ENCODE measurements around the gene EEFSEC.

Gene EEFSEC

GRCh38 chr3:128273109-128273840 lies 120.0 kb downstream of the EEFSEC start:
- DNase-seq = no peak
- no peak for ATAC-seq

DNA sequence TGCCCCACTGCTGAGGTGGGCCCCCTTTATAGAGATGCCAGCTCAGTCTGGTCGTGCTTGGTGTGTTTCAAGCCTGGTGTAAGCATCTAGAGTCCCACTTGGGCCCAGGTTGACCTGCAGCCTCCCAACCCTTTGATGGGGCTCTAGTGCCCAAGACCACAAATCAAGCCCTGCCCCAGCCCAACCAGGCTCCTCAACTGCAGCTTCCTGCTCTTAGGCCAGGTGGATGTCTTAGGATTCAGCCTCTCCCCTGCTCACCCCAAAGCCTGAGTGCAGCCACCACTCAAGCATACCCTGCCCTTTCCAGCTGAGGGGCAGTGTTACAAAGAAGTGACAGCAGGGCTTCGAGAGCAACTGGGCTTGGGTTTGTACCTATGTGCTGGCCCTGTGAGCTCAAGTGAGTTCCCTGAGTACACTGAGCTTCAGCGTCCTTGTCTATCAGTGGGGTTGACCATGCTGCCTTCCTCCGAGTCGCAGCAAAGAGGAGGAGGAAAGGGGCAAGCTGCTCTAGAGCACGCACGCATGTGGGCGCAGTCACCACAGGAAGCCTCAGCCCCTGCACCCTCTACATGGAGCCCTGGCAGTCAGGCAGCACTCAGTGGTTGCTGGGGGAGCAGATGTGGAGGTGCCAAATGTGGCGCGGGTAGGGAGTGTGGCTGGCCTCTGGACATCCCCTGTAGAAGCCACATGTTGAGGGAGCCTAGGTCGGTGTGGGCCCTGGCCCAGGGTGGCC lies 120.7 kb downstream of the EEFSEC start:
- ATAC-seq (no peak), DNase-seq (no peak)

- DNase-seq (no peak), ATAC-seq (no peak)
These were observed 121.6 kb downstream of the EEFSEC start for GRCh38 chr3:128274837-128275236.

GRCh38 chr3:128275316-128276145 lies 122.2 kb downstream of the EEFSEC start:
- no peak for DNase-seq

DNA sequence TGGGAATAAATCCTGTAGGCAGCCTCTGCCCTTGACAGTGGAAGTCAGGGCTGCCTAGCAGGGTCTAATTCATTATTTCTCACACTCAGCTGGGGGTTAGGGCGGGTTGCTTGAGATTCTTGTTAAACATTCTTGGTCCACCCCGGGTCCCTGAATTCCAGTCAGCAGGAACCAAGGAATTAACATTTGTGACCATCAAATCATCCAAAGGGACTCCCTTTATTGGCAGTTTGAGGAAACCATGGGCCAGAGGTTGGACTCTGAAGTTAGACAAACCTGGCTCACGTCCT lies 122.8 kb downstream of the EEFSEC start:
- DNase-seq (no peak), ATAC-seq (no peak)

More at GRCh38 chr3:128275316-128276145, 122.2 kb downstream of the EEFSEC start:
- no peak for ATAC-seq

DNA sequence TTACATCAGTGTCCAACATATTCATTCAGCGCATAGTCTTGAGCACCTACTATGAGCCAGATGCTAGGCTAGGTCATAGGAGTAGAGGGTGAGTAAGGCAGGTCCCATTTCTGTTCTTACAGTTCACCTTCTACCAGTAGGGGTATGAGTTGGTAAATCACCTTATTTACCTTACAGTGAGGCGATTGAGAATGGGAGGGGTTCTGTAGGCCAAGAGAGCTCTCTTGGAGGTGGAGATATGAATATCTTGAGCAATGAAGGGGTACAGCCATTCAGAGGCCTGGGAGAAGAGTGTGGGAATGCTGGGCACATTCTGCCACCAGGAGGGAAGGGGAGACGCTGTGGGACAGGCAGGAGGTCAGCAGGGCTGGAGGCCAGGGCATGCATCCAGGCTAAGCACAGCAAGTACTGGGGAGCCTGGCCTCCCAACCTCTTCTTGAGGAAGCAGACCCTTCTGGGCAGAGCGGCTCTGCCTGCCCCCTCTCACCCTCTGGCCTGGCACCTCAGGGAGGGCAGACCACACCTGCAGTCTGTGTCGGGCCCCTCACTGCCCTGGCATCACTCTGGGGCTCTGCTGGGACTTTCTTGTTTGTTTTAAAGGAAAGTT lies 123.4 kb downstream of the EEFSEC start:
- ATAC-seq (no peak), DNase-seq (no peak)

- ATAC-seq (no peak), DNase-seq (no peak)
These were observed 124.2 kb downstream of the EEFSEC start for GRCh38 chr3:128277378-128278069.

DNA sequence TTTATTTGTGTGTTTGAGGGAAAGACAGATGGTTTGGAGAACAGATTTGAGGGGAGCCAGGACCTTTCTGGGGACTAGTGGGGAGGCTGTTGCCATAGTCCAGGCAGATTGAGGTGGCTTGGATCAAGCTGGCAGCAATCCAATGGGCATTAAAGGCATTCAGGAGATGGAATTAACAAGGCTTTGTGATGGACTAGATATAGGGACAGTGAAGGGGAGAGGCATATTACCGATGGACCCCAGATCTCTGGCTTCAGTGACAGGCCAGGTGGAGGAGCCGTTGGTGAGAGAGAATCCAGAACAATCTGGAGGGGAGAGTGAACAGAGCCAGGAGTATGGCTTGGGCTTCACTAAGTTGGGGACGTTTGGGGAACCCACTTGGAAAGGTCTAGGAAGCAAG lies 124.8 kb downstream of the EEFSEC start:
- ATAC-seq (no peak), DNase-seq (no peak)

DNA sequence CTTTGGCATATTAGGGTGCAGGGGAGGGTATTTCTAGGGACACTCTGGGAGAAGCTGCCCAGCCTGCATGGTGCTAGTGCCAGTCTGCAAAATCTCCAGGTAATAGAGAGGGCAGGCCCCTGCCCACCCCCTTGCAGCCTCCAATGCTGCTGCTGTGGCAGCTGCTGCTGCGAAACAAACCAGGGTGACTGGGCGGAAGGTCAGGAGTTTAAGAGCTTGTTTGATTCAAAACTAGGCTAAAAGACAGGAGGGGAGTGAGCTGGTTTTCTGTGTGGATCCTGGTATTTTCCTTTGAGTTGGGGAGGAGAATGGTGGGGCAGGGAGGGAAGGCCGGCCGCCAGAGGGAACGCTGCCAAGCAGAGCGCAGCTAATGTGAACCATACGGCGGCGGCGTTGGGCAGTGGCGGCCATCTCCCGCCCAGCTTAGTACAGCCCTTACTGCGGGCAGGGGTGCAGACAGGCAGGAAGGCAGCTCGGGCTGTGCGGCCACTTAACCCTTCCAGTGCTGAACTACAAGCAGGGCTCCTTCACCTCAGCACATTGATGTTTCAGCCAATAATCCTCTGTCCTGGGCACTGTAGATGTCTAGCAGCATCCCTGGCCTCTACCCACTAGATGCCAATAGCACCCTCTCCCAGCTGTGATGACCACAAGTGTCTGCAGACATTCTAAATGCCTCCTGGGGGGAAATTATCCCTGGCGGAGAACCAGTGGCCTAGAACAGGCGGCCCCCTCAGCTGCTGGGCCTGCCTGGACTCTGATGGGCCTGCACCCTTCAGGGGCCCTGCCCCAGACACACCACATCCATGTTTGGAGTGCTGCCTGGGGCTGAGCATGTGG lies 125.7 kb downstream of the EEFSEC start:
- ATAC-seq (no peak), DNase-seq (no peak)

GRCh38 chr3:128279601-128279880 lies 126.3 kb downstream of the EEFSEC start:
- no peak for DNase-seq
- no peak for ATAC-seq

- no peak for ATAC-seq
These were observed 127.3 kb downstream of the EEFSEC start for GRCh38 chr3:128280481-128281052.

DNA sequence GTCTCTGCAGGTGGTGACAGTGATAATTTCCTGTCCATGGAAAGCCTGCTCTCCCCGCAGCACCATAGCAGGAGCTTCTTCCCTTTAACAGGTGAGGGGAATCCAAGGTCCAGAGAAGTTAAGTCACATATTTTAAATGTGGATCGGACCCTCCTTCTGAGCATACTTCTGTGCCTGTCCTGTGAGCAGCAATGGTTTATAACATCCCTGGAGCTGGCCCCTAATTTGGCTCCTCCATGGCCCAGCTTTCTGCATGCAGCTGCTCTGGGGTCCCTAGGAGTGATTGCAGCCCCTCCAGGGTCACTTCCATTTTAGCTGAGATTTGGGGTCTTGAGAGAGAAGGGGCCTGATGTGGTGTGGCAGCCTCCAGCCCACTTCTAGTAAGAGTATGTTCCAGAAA lies 127.8 kb downstream of the EEFSEC start:
- ATAC-seq (no peak), DNase-seq (no peak)

More at GRCh38 chr3:128280481-128281052, 127.3 kb downstream of the EEFSEC start:
- no peak for DNase-seq

- no peak for DNase-seq
- ATAC-seq = no peak
These were observed 128.4 kb downstream of the EEFSEC start for GRCh38 chr3:128281461-128282367.

DNA sequence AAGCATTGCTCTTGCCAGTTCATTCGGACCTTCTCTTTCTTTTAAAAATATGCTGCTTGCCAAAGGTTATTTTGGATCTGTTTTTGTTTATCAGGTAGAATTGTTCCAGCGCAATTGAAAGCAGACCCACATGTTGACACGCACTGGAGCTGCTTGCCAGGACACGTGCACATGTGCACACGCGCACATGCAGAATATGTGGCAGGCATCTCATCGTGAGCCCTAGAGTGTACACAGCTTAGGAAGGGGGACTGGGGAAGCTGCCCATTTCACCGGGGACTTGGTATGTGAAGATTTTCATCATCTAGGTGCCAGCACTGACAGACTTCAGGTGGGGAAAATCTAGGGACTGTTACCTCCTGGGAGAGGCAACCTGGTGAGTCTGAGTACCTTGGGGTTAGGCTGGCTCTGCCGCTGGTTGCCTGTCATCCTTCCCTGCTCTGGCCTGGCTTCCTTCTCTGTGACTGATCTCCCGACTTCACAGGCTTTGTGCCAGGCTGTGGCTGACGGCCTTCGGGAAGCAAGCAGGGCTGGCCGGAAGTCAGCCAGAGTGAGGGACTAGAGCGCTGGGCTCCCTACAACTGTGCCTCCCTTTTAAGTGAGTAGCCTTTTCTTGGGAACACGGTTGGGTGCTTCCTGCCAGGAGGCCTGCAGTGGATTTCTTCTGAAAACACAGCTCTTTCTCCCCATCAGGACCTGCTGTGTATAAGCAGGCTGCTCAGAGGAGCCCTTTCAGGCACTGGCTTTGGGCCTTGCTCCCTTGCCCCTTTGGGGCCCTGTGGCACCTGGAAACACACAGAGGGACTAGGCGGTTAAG lies 129.3 kb downstream of the EEFSEC start:
- ATAC-seq (no peak), DNase-seq (no peak)

DNA sequence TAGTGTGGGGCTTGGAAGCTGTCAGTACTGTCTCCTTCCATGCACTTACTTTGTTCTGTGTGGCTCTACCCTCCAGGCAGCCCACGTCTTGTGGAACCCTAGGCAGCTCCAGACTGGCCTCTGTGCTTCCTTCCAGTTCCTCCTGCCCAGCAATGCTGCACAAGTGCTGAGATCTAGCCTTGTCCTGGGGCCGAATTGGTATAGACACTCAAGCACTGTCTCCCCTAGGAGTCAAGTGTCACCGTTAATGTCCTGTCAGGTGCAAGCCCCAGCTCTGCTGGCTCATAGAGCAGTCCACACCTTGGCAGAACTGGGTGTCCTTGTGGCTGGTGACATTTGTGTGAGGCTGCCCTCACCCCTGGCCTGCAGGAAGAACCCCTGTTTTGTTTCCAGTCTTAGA lies 130.1 kb downstream of the EEFSEC start:
- DNase-seq (no peak), ATAC-seq (no peak)

DNA sequence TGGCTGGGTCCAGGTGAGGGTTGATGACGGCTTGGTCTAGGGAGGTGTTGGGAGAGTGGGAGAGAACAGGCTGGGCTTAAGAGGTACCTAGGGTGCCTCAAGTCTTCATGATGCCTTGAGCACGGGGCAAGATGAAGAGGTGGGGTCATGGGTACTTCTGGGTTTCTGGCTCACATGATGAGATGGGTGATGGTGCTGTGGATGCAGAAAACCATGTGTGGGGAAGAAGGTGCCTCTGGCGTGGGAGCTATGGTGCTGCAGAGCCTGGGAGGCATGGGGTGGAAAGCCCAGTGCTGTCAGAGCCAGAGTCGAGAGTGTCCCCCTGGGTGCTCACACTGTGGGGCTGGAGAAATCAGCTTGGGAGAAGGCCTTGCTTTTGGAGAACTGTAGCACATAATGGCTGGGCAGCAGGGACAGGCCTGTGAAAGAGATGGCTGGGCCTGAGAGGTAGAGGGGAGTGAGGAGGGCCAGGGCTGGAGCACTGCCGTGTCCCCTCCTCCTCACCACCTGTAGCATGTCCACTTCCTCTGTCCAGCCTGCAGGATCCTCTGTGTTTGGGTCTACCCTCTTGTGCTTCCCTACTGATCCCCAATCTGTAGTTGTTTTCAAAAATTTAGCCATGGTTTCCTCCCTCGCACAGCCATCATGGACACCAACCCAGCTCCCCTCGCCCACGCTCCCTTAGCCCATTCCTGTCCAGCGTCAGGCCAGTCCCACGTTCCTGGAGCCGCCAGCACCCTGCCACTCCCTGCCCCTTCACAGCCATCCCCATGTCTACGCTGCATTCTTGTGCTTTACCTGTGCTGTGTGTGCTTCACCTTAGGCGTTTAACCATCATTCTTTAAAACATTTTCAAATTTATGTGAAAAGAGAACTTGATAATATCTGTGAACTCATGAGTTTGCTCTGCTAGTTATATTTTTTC lies 132.0 kb downstream of the EEFSEC start:
- DNase-seq (no peak), ATAC-seq (no peak)

- no peak for DNase-seq
- ATAC-seq = no peak
These were observed 132.7 kb downstream of the EEFSEC start for GRCh38 chr3:128285967-128286321.

DNA sequence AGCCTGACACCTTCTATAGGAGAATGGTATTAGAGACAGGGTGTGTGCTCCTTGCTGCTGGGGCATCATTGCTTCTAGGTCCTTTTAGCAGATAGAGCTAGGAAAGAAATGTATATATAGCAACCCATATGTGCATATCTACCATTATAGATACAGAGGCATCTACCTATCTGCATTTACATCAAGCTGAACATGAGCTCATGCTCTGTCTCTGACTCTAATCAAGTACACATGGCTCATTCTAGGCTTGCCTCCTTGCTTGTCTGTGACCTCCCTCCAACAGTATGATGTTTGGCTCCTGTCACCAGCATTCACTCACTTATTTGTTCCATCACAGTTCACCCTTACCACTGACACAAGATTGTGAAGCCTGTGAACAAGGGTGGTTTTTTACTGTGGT lies 133.4 kb downstream of the EEFSEC start:
- DNase-seq (no peak), ATAC-seq (no peak)
